ENCODE measurements around the gene PQBP1. TPM values are rescaled to one million over a fixed set of nuclear protein-coding genes. Genes with fewer than 3 reads are reported as not detected.
"Not testable (repeated sequence)": the region's sequence is repeated elsewhere in the genome, so short reads cannot be mapped to it uniquely, and the experiment has no call there.

PQBP1 gene
- total RNA-seq, 1 experiment from 2014 or later, result 110 TPM

DNA sequence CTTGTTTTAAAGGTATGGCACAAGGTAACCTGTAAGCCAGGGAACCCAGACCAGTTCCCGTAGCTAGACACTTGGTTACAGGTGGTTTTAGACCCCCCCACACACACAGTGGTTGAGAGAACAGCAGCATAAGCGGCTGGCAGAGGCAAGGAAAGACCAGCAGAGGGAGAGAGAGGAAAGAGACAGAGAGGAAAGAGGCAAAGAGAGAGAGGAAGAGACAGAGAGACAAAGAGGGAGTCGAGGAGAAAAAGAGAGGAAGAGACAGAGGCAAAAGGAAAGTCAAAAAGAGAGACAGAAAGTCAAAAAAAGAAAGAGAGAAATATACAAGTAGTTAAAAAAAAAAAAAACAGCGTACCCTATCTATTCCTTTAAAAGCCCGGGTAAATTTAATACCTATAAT, 42.8 kb upstream of the PQBP1 start:
- peak; percentile 27 for DNase-seq
- CTCF ChIA-PET, result no interaction called here
- intact Hi-C loops (cut with micrococcal nuclease; ENCODE audit: unreplicated experiment), result no loop called here
- Mint-ChIP-seq H3K4me3 (ENCODE audit: low read depth, unreplicated experiment) (peak overlapping the region; percentile 6), H3K27ac (ENCODE audit: unreplicated experiment) (peak overlapping the region; percentile 36), H3K27me3 (ENCODE audit: unreplicated experiment) (no peaks in the 10 kb centered on the region), H3K4me1 (ENCODE audit: low read depth, unreplicated experiment) (peaks cover 13% of the 10 kb centered on the region), H3K36me3 (ENCODE audit: insufficient read depth, unreplicated experiment) (peaks cover 4% of the 10 kb centered on the region), H3K9me3 (ENCODE audit: low read depth, unreplicated experiment) (peaks cover 4% of the 10 kb centered on the region)
- TF ChIP-seq CTCF (IDR thresholded peaks at IDR 0.05; ENCODE audit: unreplicated experiment), result peak; percentile 46
- no TSS peak for BruUV-seq (replicated peaks)

GRCh38 chrX:48864210-48864609, 33.5 kb upstream of the PQBP1 start:
- CTCF ChIA-PET, result interaction anchor here (0.7 to 1.5 kb wide), 3 partner anchors 16 to 813 kb away, joined by 3 to 6 read pairs (median 3); partner anchors contain the start of genes PQBP1 and TIMM17B
- peak overlapping the region; percentile 67 for H3K27ac Mint-ChIP-seq (ENCODE audit: unreplicated experiment)
- no TSS peak for BruUV-seq (replicated peaks)
- no peaks in the 10 kb centered on the region for H3K27me3 Mint-ChIP-seq (ENCODE audit: unreplicated experiment)
- no peaks in the 10 kb centered on the region for H3K9me3 Mint-ChIP-seq (ENCODE audit: low read depth, unreplicated experiment)
- DNase-seq, result peak; percentile 46
- H3K4me1 Mint-ChIP-seq (ENCODE audit: low read depth, unreplicated experiment), result peaks cover 23% of the 10 kb centered on the region
- TF ChIP-seq CTCF (IDR thresholded peaks at IDR 0.05; ENCODE audit: unreplicated experiment), result no peak
- H3K4me3 Mint-ChIP-seq (ENCODE audit: low read depth, unreplicated experiment), result peak overlapping the region; percentile 21
- intact Hi-C loops (cut with micrococcal nuclease; ENCODE audit: unreplicated experiment), result loop anchor here (10.0 kb wide), 1 partner anchor 51 kb away; the partner anchor contains the start of genes PIM2 and SLC35A2
- H3K36me3 Mint-ChIP-seq (ENCODE audit: insufficient read depth, unreplicated experiment), result peaks cover 5% of the 10 kb centered on the region

- CTCF ChIA-PET; intact Hi-C loops (cut with micrococcal nuclease; ENCODE audit: unreplicated experiment); BruUV-seq (replicated peaks); H3K36me3 Mint-ChIP-seq (ENCODE audit: insufficient read depth, unreplicated experiment); H3K27ac Mint-ChIP-seq (ENCODE audit: unreplicated experiment); H3K9me3 Mint-ChIP-seq (ENCODE audit: low read depth, unreplicated experiment); DNase-seq; H3K27me3 Mint-ChIP-seq (ENCODE audit: unreplicated experiment); H3K4me3 Mint-ChIP-seq (ENCODE audit: low read depth, unreplicated experiment); H3K4me1 Mint-ChIP-seq (ENCODE audit: low read depth, unreplicated experiment): not testable (repeated sequence)
Measured at GRCh38 chrX:48872017-48872416, 25.7 kb upstream of the PQBP1 start.

- CTCF ChIA-PET; H3K4me3 Mint-ChIP-seq (ENCODE audit: low read depth, unreplicated experiment); intact Hi-C loops (cut with micrococcal nuclease; ENCODE audit: unreplicated experiment); H3K27ac Mint-ChIP-seq (ENCODE audit: unreplicated experiment); H3K36me3 Mint-ChIP-seq (ENCODE audit: insufficient read depth, unreplicated experiment); H3K9me3 Mint-ChIP-seq (ENCODE audit: low read depth, unreplicated experiment); H3K27me3 Mint-ChIP-seq (ENCODE audit: unreplicated experiment); DNase-seq; BruUV-seq (replicated peaks); H3K4me1 Mint-ChIP-seq (ENCODE audit: low read depth, unreplicated experiment): not testable (repeated sequence)
Measured at GRCh38 chrX:48876944-48877343, 20.8 kb upstream of the PQBP1 start.

DNA sequence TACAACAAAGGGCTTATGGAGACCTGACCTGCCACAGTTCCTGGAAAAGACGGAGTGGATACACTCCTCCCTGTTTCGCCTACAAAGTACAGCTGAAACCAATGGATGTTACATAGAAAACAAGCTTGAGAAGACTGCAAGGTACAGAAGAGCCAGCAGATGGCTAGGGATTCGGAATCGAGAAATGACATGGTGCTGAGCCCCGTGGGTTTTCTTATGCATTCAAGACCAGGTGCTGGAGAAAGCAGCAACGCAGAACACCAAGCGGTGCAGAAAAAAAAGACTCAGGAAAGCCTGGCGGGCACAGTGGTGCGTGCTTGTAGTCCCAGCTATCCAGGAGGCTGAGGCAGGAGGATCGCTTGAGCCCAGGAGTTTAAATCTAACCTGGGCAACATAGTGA, 14.0 kb upstream of the PQBP1 start:
- no peak for TF ChIP-seq CTCF (IDR thresholded peaks at IDR 0.05; ENCODE audit: unreplicated experiment)
- no peak for DNase-seq
- Mint-ChIP-seq H3K36me3 (ENCODE audit: insufficient read depth, unreplicated experiment) (no peaks in the 10 kb centered on the region), H3K27ac (ENCODE audit: unreplicated experiment) (no peak overlapping the region), H3K4me1 (ENCODE audit: low read depth, unreplicated experiment) (no peaks in the 10 kb centered on the region), H3K4me3 (ENCODE audit: low read depth, unreplicated experiment) (no peak overlapping the region), H3K27me3 (ENCODE audit: unreplicated experiment) (no peaks in the 10 kb centered on the region), H3K9me3 (ENCODE audit: low read depth, unreplicated experiment) (no peaks in the 10 kb centered on the region)
- intact Hi-C loops (cut with micrococcal nuclease; ENCODE audit: unreplicated experiment), result no loop called here
- CTCF ChIA-PET, result no interaction called here
- BruUV-seq (replicated peaks), result no TSS peak

DNA sequence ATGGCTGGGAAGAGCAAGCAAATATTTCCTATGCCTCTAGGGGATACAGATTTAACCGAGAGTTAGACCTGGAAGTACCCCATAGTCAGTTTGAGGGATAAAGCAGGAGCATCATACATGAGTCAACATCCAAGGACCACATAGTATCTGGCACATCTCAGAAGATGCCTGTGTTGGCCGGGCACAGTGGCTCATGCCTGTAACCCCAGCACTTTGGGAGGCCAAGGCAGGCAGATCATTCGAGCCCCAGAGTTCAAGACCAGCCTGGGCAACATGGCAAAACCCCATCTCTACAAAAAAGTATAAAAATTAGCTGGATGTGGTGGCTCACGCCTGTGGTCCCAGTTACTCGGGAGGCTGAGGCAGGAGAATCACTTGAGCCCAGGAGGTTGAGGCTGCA, 11.1 kb upstream of the PQBP1 start:
- intact Hi-C loops (cut with micrococcal nuclease; ENCODE audit: unreplicated experiment); CTCF ChIA-PET; DNase-seq; BruUV-seq (replicated peaks); H3K9me3 Mint-ChIP-seq (ENCODE audit: low read depth, unreplicated experiment); H3K4me3 Mint-ChIP-seq (ENCODE audit: low read depth, unreplicated experiment); H3K27ac Mint-ChIP-seq (ENCODE audit: unreplicated experiment); H3K27me3 Mint-ChIP-seq (ENCODE audit: unreplicated experiment): not testable (repeated sequence)
- Mint-ChIP-seq H3K4me1 (ENCODE audit: low read depth, unreplicated experiment) (peaks cover 14% of the 10 kb centered on the region), H3K36me3 (ENCODE audit: insufficient read depth, unreplicated experiment) (peaks cover 18% of the 10 kb centered on the region)

Measured in Calu3 (cell line).